HL-60 (cell line): ENCODE data around the gene BAG3.

Experiments
- GABPA ChIP-seq: IDR thresholded peaks from 2 replicates; pipeline ENCODE4 v1.6.1; 2012; ENCODE audit warnings: low read depth
- POLR2AphosphoS5 ChIP-seq: IDR thresholded peaks from 2 replicates; pipeline ENCODE4 v1.6.1; 2012; ENCODE audit warnings: low read depth

GRCh38 chr10:119691726-119692125, 40.5 kb downstream of the BAG3 start:
- TF ChIP-seq GABPA (no peak), POLR2AphosphoS5 (no peak)
